AG04449 (cell line): ENCODE measurements around the gene HPN.

ENCODE experiments used
- CTCF ChIA-PET: fragments of 350-600 bp; formaldehyde crosslinking; extraction: SDS; loops from one replicate; lab custom pipeline; 2021; ENCODE audit warnings: antibody characterized with exemption; lab: Yijun Ruan, JAX
- POLR2A ChIA-PET: fragments of 400-600, 350-600 bp; formaldehyde crosslinking; extraction: SDS; loops from one replicate; lab custom pipeline; 2020; ENCODE audit warnings: antibody characterized with exemption, inconsistent platforms; lab: Yijun Ruan, JAX
- DNase-seq: peaks from one replicate; pipeline ENCODE4 v3.0.0-alpha.2; 2010; ENCODE audit warnings: low read depth, low spot score
- H3K4me3 ChIP-seq: 2 replicates; pipeline ENCODE4 v1.5.1; 2011; ENCODE audit warnings: low read depth, mild to moderate bottlenecking, control low read depth, low read length
- CTCF ChIP-seq: IDR thresholded peaks from one replicate; pipeline ENCODE4 v1.5.1; 2011; ENCODE audit warnings: mild to moderate bottlenecking, moderate library complexity, low read length, control low read depth, inconsistent platforms; ENCODE audit not compliant: insufficient read depth; ENCODE audit errors: missing control alignments

The HPN gene

GRCh38 chr19:35088131-35088913, 46.8 kb downstream of the HPN start:
- CTCF ChIA-PET: interaction anchor here (0.7 to 9.6 kb wide), 9 partner anchors 17 to 53 kb away, joined by 3 to 89 read pairs (median 3); no protein-coding TSS in a partner anchor
- no peak overlapping the region for H3K4me3 ChIP-seq
- POLR2A ChIA-PET: interaction anchor here (1.3 kb wide), 1 partner anchor 36 kb away, joined by 5 read pairs; no protein-coding TSS in a partner anchor
- no peak for TF ChIP-seq CTCF
- DNase-seq: peak; percentile 71

DNA sequence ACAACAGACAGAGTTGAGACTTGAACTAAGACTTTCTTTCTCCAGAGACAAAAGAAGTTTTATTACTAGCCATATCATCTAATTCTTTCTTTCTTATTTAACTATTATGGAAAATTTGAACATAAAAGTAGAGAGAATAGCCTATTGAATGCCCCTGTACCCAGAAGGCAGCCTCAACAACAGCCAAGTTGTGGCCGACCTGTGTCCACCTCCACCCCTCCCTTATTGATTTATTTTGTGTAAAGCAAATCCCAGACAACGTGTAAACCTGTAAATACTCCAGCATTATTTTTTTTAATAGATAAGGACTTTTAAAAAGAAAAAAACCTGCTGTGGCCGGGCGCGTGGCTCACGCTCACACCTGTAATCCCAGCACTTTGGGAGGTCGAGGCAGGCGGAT, 48.0 kb downstream of the HPN start:
- POLR2A ChIA-PET: no interaction called here
- no peak overlapping the region for H3K4me3 ChIP-seq
- DNase-seq: no peak
- CTCF ChIA-PET: interaction anchor here (0.6 to 5.0 kb wide), 11 partner anchors 11 to 46 kb away, joined by 3 to 57 read pairs (median 9); partner anchors contain the start of gene LGI4
- no peak for TF ChIP-seq CTCF

GRCh38 chr19:35090160-35090505, 48.6 kb downstream of the HPN start:
- CTCF ChIA-PET: interaction anchor here (0.6 to 5.0 kb wide), 13 partner anchors 10 to 68 kb away, joined by 3 to 57 read pairs (median 8); partner anchors contain the start of gene LGI4
- no peak for DNase-seq
- no peak for TF ChIP-seq CTCF
- no peak overlapping the region for H3K4me3 ChIP-seq
- POLR2A ChIA-PET: no interaction called here

DNA sequence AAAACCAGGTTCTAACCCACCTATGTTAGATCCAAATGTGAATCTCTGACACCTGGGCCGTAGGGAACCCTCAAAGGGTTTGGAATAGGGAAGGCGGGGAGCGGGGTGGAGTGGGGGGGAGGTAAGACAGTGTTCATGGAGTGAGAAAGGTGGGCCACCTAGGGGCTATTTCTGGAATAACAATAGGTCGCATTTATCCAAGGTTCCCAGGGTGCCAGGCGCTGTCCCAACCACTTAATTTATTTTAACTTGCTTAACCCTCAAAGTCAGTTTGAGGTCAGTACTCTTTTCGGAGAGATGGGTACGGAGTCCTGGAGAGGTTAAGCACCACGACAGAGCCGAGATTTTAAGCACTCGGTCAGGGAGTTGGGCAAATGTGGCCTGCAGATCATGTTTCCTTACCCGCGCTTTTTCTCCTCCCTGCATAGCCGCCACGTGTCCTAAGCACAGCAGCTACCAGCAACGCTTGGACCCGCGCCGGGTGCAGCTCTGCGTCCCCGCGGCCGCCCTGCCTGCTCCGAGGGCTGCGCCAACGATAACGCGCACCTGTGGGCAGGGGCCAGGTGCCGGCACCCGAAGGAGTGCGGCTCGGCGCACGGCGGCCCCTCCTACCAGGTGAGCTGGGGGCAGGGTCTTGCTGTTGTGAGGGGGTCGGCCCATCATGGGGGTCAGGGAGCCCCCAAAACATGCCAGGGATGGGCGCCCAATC, 49.1 kb downstream of the HPN start:
- ChIA-PET CTCF (interaction anchor here (0.8 to 5.0 kb wide), 18 partner anchors 10 to 118 kb away, joined by 3 to 57 read pairs (median 8); partner anchors contain the start of gene LGI4), POLR2A (no interaction called here)
- TF ChIP-seq CTCF: peak; percentile 41
- DNase-seq: no peak
- H3K4me3 ChIP-seq: no peak overlapping the region

GRCh38 chr19:35093430-35093829, 51.9 kb downstream of the HPN start:
- POLR2A ChIA-PET: no interaction called here
- no peak overlapping the region for H3K4me3 ChIP-seq
- no peak for DNase-seq
- no peak for TF ChIP-seq CTCF
- CTCF ChIA-PET: interaction anchor here (0.9 to 5.0 kb wide), 5 partner anchors 23 to 62 kb away, joined by 3 to 57 read pairs (median 23); partner anchors contain the start of gene LGI4
